Loucy (cell line): ENCODE measurements around the gene MAML3.

ENCODE experiments used
- H2AFZ ChIP-seq: fragments of 200-600 bp; sonication (generic); 2 replicates; pipeline ENCODE4 v1.6.0; 2016; ENCODE audit warnings: antibody characterized with exemption, mild to moderate bottlenecking, low read length, moderate library complexity
- H3F3A ChIP-seq: fragments of 200-600 bp; 2 replicates; pipeline ENCODE4 v1.6.0; 2016; ENCODE audit warnings: antibody characterized with exemption, low read depth, mild to moderate bottlenecking
- H3K27me3 ChIP-seq: fragments of 200-600 bp; sonication (generic); 2 replicates; pipeline ENCODE4 v1.6.1; 2014; ENCODE audit warnings: low read length, mild to moderate bottlenecking; ENCODE audit not compliant: insufficient read depth, poor library complexity, severe bottlenecking
- H3K36me3 ChIP-seq: fragments of 200-600 bp; sonication (generic); 2 replicates; pipeline ENCODE4 v1.6.1; 2016; ENCODE audit warnings: low read length; ENCODE audit not compliant: insufficient read depth
- H3K4me1 ChIP-seq: fragments of 200-600 bp; sonication (generic); 2 replicates; pipeline ENCODE4 v1.5.1; 2014; ENCODE audit warnings: low read length, mild to moderate bottlenecking; ENCODE audit not compliant: insufficient read depth, poor library complexity, severe bottlenecking
- H3K4me2 ChIP-seq: fragments of 200-600 bp; sonication (generic); 2 replicates; pipeline ENCODE4 v1.6.0; 2014; ENCODE audit warnings: antibody characterized with exemption, low read length, low read depth, mild to moderate bottlenecking; ENCODE audit not compliant: poor library complexity, severe bottlenecking
- H3K4me3 ChIP-seq: fragments of 200-600 bp; sonication (generic); 2 replicates; pipeline ENCODE4 v1.5.1; 2014; ENCODE audit warnings: low read length, mild to moderate bottlenecking, mixed read lengths; ENCODE audit not compliant: poor library complexity, severe bottlenecking
- H3K79me2 ChIP-seq: fragments of 200-600 bp; sonication (generic); 2 replicates; pipeline ENCODE4 v1.6.1; 2014; ENCODE audit warnings: low read length; ENCODE audit not compliant: insufficient read depth
- H3K9ac ChIP-seq: fragments of 200-600 bp; sonication (generic); 2 replicates; pipeline ENCODE4 v1.6.0; 2014; ENCODE audit warnings: mild to moderate bottlenecking, low read depth, low read length, moderate library complexity; ENCODE audit not compliant: poor library complexity, severe bottlenecking
- H3K9me2 ChIP-seq: fragments of 200-600 bp; sonication (generic); replicated peaks from 2 replicates; pipeline ENCODE4 v1.6.1; 2016; ENCODE audit warnings: low read depth, low read length, mixed read lengths
- H3K9me3 ChIP-seq: fragments of 200-600 bp; sonication (generic); 2 replicates; pipeline ENCODE4 v1.6.1; 2014; ENCODE audit warnings: mild to moderate bottlenecking, antibody characterized with exemption, low read length, low read depth; ENCODE audit not compliant: insufficient read depth
- H4K20me1 ChIP-seq: fragments of 200-600 bp; sonication (generic); 2 replicates; pipeline ENCODE4 v1.6.0; 2014; ENCODE audit warnings: antibody characterized with exemption, low read length, mild to moderate bottlenecking; ENCODE audit not compliant: insufficient read depth, poor library complexity, severe bottlenecking
- EZH2phosphoT487 ChIP-seq: fragments of 200-600 bp; IDR thresholded peaks from 2 replicates; pipeline ENCODE4 v1.6.1; 2018; ENCODE audit warnings: antibody characterized with exemption, mild to moderate bottlenecking, moderate library complexity, borderline replicate concordance
- TF ChIP-seq, protein P1 (sequence below): fragments of 200-600 bp; sonication (generic); conservative IDR thresholded peaks from 2 replicates; pipeline ENCODE4 v1.5.1; 2014; ENCODE audit warnings: mild to moderate bottlenecking, antibody characterized with exemption, low read length

MAML3 gene

DNA sequence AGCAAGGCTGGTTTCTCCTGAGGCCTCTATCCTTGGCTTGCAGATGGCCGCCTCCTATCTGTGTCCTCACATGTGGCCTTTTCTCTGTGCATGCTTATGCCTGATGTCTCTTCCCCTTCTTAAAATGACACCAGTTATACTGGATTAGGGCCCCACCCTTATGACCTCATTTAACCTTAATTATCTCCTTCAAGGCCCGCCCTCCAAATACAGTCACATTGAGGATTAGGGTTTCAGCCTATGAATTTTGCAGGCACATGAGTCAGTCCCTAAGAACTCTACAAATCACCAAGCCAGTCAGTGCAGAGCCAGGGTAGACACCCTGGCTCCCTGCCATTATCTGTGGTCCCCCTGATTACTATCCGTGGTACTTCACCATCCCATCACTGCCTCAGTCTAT, 51.6 kb downstream of the MAML3 start:
- peaks cover 83% of the 10 kb centered on the region for H3K79me2 ChIP-seq
- peak overlapping the region; percentile 73 for H3K4me2 ChIP-seq
- H3K36me3 ChIP-seq, result no peaks in the 10 kb centered on the region
- H3K9ac ChIP-seq, result no peak overlapping the region
- H3K27me3 ChIP-seq, result no peaks in the 10 kb centered on the region
- H3K4me1 ChIP-seq, result peaks cover 75% of the 10 kb centered on the region
- no peaks in the 10 kb centered on the region for H4K20me1 ChIP-seq
- H3K9me3 ChIP-seq, result no peaks in the 10 kb centered on the region
- peaks cover 16% of the 10 kb centered on the region for H3F3A ChIP-seq
- H3K4me3 ChIP-seq, result no peak overlapping the region
- H2AFZ ChIP-seq, result no peak overlapping the region
- no peaks in the 10 kb centered on the region for H3K9me2 ChIP-seq
- TF ChIP-seq, protein P1, sequence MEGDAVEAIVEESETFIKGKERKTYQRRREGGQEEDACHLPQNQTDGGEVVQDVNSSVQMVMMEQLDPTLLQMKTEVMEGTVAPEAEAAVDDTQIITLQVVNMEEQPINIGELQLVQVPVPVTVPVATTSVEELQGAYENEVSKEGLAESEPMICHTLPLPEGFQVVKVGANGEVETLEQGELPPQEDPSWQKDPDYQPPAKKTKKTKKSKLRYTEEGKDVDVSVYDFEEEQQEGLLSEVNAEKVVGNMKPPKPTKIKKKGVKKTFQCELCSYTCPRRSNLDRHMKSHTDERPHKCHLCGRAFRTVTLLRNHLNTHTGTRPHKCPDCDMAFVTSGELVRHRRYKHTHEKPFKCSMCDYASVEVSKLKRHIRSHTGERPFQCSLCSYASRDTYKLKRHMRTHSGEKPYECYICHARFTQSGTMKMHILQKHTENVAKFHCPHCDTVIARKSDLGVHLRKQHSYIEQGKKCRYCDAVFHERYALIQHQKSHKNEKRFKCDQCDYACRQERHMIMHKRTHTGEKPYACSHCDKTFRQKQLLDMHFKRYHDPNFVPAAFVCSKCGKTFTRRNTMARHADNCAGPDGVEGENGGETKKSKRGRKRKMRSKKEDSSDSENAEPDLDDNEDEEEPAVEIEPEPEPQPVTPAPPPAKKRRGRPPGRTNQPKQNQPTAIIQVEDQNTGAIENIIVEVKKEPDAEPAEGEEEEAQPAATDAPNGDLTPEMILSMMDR, result no peak
- no peak for TF ChIP-seq EZH2phosphoT487

GRCh38 chr4:140100771-140101170, 53.2 kb downstream of the MAML3 start:
- H3K36me3 ChIP-seq, result no peaks in the 10 kb centered on the region
- H4K20me1 ChIP-seq, result no peaks in the 10 kb centered on the region
- H3K4me2 ChIP-seq, result peak overlapping the region; percentile 92
- no peaks in the 10 kb centered on the region for H3K9me3 ChIP-seq
- peaks cover 23% of the 10 kb centered on the region for H3F3A ChIP-seq
- no peak for TF ChIP-seq EZH2phosphoT487
- TF ChIP-seq, protein P1, result no peak
- no peaks in the 10 kb centered on the region for H3K27me3 ChIP-seq
- peaks cover 82% of the 10 kb centered on the region for H3K79me2 ChIP-seq
- H3K9me2 ChIP-seq, result no peaks in the 10 kb centered on the region
- H3K4me3 ChIP-seq, result peak overlapping the region; percentile 67
- H2AFZ ChIP-seq, result no peak overlapping the region
- peaks cover 91% of the 10 kb centered on the region for H3K4me1 ChIP-seq
- peak overlapping the region; percentile 66 for H3K9ac ChIP-seq

- Histone ChIP-seq H3F3A (peaks cover 23% of the 10 kb centered on the region), H3K4me1 (peaks cover 93% of the 10 kb centered on the region), H4K20me1 (no peaks in the 10 kb centered on the region), H3K9ac (peak overlapping the region; percentile 66), H3K36me3 (no peaks in the 10 kb centered on the region), H3K9me2 (no peaks in the 10 kb centered on the region), H3K9me3 (no peaks in the 10 kb centered on the region), H3K4me2 (peak overlapping the region; percentile 92), H3K4me3 (peak overlapping the region; percentile 67), H2AFZ (no peak overlapping the region), H3K79me2 (peaks cover 80% of the 10 kb centered on the region), H3K27me3 (no peaks in the 10 kb centered on the region)
- TF ChIP-seq, protein P1, result no peak
- TF ChIP-seq EZH2phosphoT487, result no peak
Measured at GRCh38 chr4:140099983-140100382, 54.0 kb downstream of the MAML3 start.
